ENCODE measurements around the gene MAP2K2. TPM values are rescaled to one million over a fixed set of nuclear protein-coding genes. Genes with fewer than 3 reads are reported as not detected.

Gene MAP2K2
- total RNA-seq, 1 donor from 2014 or later = 116 TPM

DNA sequence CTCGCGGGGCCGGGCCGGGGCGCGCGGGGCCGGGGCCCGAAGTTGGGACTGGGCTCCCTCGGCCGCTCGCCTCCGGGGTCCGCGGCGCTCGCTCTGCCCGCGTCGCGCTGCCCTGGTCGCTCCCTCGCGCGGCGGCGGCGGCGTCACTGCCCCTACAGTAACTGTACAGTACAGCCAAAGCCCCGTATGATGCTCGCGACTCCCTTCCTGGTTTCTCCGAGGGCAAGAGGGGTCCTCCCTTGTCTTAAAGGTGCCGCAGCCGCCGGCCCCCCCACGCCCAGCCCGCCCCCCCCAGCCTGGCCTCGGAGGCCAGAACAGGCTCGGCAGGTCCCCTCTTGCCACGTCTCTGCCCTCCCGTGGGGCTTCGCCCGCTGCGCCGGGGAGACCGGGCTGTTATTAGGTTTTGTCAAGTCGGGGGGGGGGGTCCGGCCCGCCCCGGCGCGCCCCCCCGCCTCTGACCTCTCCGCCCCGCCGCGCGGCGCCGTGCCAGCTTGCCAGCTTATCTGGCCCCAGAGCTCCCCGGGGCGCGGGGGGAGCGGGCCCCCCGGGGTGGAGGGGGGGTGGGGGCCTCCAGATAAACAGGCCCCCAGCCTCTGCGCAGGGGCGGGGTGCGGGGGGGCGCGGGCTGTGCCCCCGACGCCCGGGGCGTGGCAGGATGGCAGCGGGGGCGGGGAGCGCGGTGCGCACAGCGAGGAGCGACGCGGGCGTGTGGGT, 57.1 kb downstream of the MAP2K2 start, which contains the start of gene ZBTB7A:
TSS of gene ZBTB7A (minus strand) at position 218 of the 714 bp plus-strand sequence. CDS start 11,667 bp downstream, outside the sequence.
- no peak for TF ChIP-seq CTCF (IDR thresholded peaks at IDR 0.05; ENCODE audit: insufficient read depth, low read length, severe bottlenecking)
- DNase-seq (ENCODE audit: low read depth) = peak; percentile 55
- Histone ChIP-seq H3K4me3 (ENCODE audit: low read depth, low read length) (peak within 1 kb of the TSS; percentile 83), H3K36me3 (ENCODE audit: control insufficient read depth, insufficient read depth, low read length) (peaks cover 9% of the 10 kb centered on the region), H3K27me3 (ENCODE audit: control insufficient read depth, insufficient read depth, low read length) (no peaks in the 10 kb centered on the region)
- FAIRE-seq = no peak

DNA sequence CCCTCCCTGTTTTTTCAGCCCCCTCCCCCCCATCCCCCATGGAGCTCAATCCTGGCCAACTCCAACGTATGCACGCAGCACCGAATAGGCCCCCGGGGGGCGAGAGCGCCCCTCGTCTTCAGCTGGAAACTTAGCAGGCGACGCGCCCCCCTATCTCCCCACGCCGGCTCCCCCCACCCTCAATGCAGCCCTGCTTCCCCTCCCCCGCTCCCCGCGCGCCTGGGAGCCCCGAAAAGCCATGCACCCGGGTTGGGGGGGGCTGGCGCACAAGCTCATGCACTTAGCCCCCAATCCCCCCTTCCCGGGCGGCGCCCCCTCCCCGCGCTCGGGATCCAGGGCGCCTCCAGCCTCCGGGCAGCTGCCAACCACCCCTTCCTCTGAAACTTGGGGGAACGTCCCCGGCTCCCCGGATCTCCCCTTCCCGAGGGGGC, 57.7 kb downstream of the MAP2K2 start:
- no peaks in the 10 kb centered on the region for H3K27me3 ChIP-seq (ENCODE audit: control insufficient read depth, insufficient read depth, low read length)
- DNase-seq (ENCODE audit: low read depth) = no peak
- no peak for FAIRE-seq
- TF ChIP-seq CTCF (IDR thresholded peaks at IDR 0.05; ENCODE audit: insufficient read depth, low read length, severe bottlenecking) = no peak
- peak overlapping the region; percentile 83 for H3K4me3 ChIP-seq (ENCODE audit: low read depth, low read length)
- H3K36me3 ChIP-seq (ENCODE audit: control insufficient read depth, insufficient read depth, low read length) = peaks cover 9% of the 10 kb centered on the region

- Histone ChIP-seq H3K36me3 (ENCODE audit: control insufficient read depth, insufficient read depth, low read length) (peaks cover 9% of the 10 kb centered on the region), H3K27me3 (ENCODE audit: control insufficient read depth, insufficient read depth, low read length) (no peaks in the 10 kb centered on the region), H3K4me3 (ENCODE audit: low read depth, low read length) (peak overlapping the region; percentile 84)
- DNase-seq (ENCODE audit: low read depth) (peak; percentile 78), FAIRE-seq (no peak)
- no peak for TF ChIP-seq CTCF (IDR thresholded peaks at IDR 0.05; ENCODE audit: insufficient read depth, low read length, severe bottlenecking)
Measured at GRCh38 chr19:4065430-4066175, 58.3 kb downstream of the MAP2K2 start.

DNA sequence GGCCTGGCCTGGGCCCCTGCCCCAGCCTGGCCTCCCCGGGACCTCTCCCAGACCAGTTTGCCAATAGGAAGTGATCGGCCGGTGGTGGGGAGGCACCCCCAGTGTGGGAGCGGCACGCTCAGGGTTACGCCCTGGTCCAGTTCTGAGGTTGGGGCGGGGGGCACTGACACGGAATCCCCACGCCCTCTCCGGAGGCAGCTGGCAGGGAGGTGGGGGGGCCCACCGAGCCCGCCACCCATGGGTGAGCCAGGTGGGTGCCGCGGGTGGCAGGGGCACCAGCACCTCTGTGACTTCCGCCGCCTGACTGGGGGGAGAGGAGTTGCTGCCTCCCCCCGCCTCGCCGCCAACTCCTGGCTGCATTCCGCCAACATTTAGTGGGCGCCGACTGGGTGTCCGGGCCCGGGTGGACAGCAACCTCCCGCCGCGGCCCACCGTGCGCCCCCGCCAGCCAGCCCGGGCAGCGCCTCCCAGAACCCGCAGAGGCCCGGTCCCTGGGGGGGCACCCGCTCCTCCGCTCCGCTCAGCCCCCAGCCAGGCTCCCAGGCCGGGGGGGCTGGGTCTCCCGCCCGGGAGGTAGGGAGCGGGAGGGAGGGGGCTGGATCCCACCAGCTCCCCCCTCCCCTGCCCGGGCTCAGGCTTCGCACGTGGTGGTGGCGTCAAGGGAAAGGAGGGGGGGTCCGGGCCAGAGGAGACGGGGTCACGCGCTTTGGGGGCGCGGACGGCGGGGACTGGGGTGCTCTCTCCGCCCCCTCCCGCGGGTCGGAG, 59.2 kb downstream of the MAP2K2 start:
- peaks cover 9% of the 10 kb centered on the region for H3K36me3 ChIP-seq (ENCODE audit: control insufficient read depth, insufficient read depth, low read length)
- no peak for FAIRE-seq
- DNase-seq (ENCODE audit: low read depth) = no peak
- H3K27me3 ChIP-seq (ENCODE audit: control insufficient read depth, insufficient read depth, low read length) = no peaks in the 10 kb centered on the region
- peak overlapping the region; percentile 84 for H3K4me3 ChIP-seq (ENCODE audit: low read depth, low read length)
- TF ChIP-seq CTCF (IDR thresholded peaks at IDR 0.05; ENCODE audit: insufficient read depth, low read length, severe bottlenecking) = no peak

GRCh38 chr19:4064149-4064495, 59.8 kb downstream of the MAP2K2 start:
- FAIRE-seq = no peak
- DNase-seq (ENCODE audit: low read depth) = no peak
- no peak for TF ChIP-seq CTCF (IDR thresholded peaks at IDR 0.05; ENCODE audit: insufficient read depth, low read length, severe bottlenecking)
- peaks cover 9% of the 10 kb centered on the region for H3K36me3 ChIP-seq (ENCODE audit: control insufficient read depth, insufficient read depth, low read length)
- no peaks in the 10 kb centered on the region for H3K27me3 ChIP-seq (ENCODE audit: control insufficient read depth, insufficient read depth, low read length)
- peak overlapping the region; percentile 84 for H3K4me3 ChIP-seq (ENCODE audit: low read depth, low read length)

All from bronchial epithelial cell (primary cell).